Endothelial cell of umbilical vein (primary cell): ENCODE results near the gene ADAP1. TPM values are rescaled to one million over a fixed set of nuclear protein-coding genes. Genes with fewer than 3 reads are reported as not detected.

Source experiments
- BruUV-seq: library from RNA; stranded (reverse); fragments of 400-500 nt; replicated peaks from 2 replicates; lab custom pipeline; 2021; lab: Mats Ljungman, UMichigan
- CTCF ChIA-PET: fragments of 300-600, 350-600 bp; sonication (Branson Sonifier 250); formaldehyde crosslinking; loops from one replicate; lab custom pipeline; 2021; ENCODE audit warnings: antibody characterized with exemption, inconsistent platforms; lab: Charles Lee
- POLR2A ChIA-PET: fragments of 300-600, 350-600 bp; sonication (Branson Sonifier 250); formaldehyde crosslinking; loops from one replicate; lab custom pipeline; 2021; ENCODE audit warnings: antibody characterized with exemption, inconsistent platforms; lab: Charles Lee
- DNase-seq: peaks from one replicate; pipeline ENCODE4 v3.0.0-alpha.2; 2011; ENCODE audit warnings: low read depth, low spot score
- FAIRE-seq: peaks from 2 replicates; lab custom pipeline; 2011; peaks lifted over from hg19 to GRCh38; lab: Jason Lieb, UNC
- H2AFZ ChIP-seq: 2 replicates; pipeline ENCODE4 v1.6.0; 2012; ENCODE audit warnings: low read depth, low read length, control low read depth, inconsistent platforms
- H3K27ac ChIP-seq: 2 replicates; pipeline ENCODE4 v1.5.1; 2011; ENCODE audit warnings: low read depth, mild to moderate bottlenecking, control low read depth, low read length, moderate library complexity; ENCODE audit not compliant: insufficient read depth
- H3K27me3 ChIP-seq, 2 experiments: 2 replicates each; pipeline versions ENCODE4 v1.6.0 to v1.6.1; 2011; ENCODE audit warnings: low read length in 2 of 2, mixed read lengths in 1 of 2; ENCODE audit not compliant: control insufficient read depth in 2 of 2, insufficient read depth in 2 of 2
- H3K36me3 ChIP-seq, 2 experiments: 2 replicates in 1 of 2; 3 replicates in 1 of 2; pipeline ENCODE4 v1.5.1; 2011; ENCODE audit warnings: low read length in 2 of 2, mild to moderate bottlenecking in 1 of 2, moderate library complexity in 1 of 2; ENCODE audit not compliant: control insufficient read depth in 2 of 2, insufficient read depth in 2 of 2; ENCODE audit errors: extremely low read depth in 1 of 2
- H3K4me1 ChIP-seq: 3 replicates; pipeline ENCODE4 v1.5.1; 2011; ENCODE audit warnings: mild to moderate bottlenecking, low read length; ENCODE audit not compliant: control insufficient read depth, insufficient read depth; ENCODE audit errors: extremely low read depth
- H3K4me2 ChIP-seq: 2 replicates; pipeline ENCODE4 v1.6.1; 2011; ENCODE audit warnings: low read length, control low read depth, mixed read lengths; ENCODE audit not compliant: insufficient read depth
- H3K4me3 ChIP-seq, 3 experiments: fragments of 200-600 bp in 1 of 3; sonication (generic), shearing (Covaris generic) in 1 of 3; replicated peaks in 1 of 3; 2 replicates each; pipeline ENCODE4 v1.5.1; 2011 to 2016; ENCODE audit warnings: control low read depth in 3 of 3, low read length in 3 of 3, mild to moderate bottlenecking in 2 of 3, inconsistent platforms in 1 of 3, low read depth in 1 of 3, moderate library complexity in 1 of 3; ENCODE audit not compliant: insufficient read depth in 1 of 3
- H3K79me2 ChIP-seq: 2 replicates; pipeline ENCODE4 v1.6.0; 2012; ENCODE audit warnings: low read length, inconsistent platforms; ENCODE audit not compliant: control insufficient read depth, insufficient read depth
- H3K9ac ChIP-seq: replicated peaks from 2 replicates; pipeline ENCODE3; 2011; ENCODE audit warnings: low read length, control low read depth; ENCODE audit not compliant: insufficient read depth; ENCODE audit errors: extremely low read depth
- H3K9me1 ChIP-seq: replicated peaks from 3 replicates; pipeline ENCODE4 v1.6.0; 2011; ENCODE audit warnings: mild to moderate bottlenecking, low read length; ENCODE audit not compliant: control insufficient read depth, insufficient read depth; ENCODE audit errors: extremely low read depth
- H3K9me3 ChIP-seq: replicated peaks from 2 replicates; pipeline ENCODE4 v1.5.1; 2012; ENCODE audit warnings: low read length, inconsistent platforms; ENCODE audit not compliant: control insufficient read depth, insufficient read depth
- H4K20me1 ChIP-seq: replicated peaks from 2 replicates; pipeline ENCODE3; 2011; ENCODE audit warnings: mild to moderate bottlenecking, low read length; ENCODE audit not compliant: control insufficient read depth, insufficient read depth; ENCODE audit errors: extremely low read depth
- EZH2 ChIP-seq: IDR thresholded peaks from 2 replicates; pipeline ENCODE4 v1.6.1; 2012; ENCODE audit warnings: borderline replicate concordance, low read depth, mild to moderate bottlenecking, moderate library complexity, low read length, inconsistent platforms; ENCODE audit not compliant: severe bottlenecking
- FOS ChIP-seq: IDR thresholded peaks from 2 replicates; pipeline ENCODE4 v1.6.1; 2011; ENCODE audit warnings: mild to moderate bottlenecking, low read length, moderate library complexity, borderline replicate concordance; ENCODE audit not compliant: insufficient read depth
- GATA2 ChIP-seq: IDR thresholded peaks from 2 replicates; pipeline ENCODE4 v1.7.0; 2011; ENCODE audit warnings: low read depth, mild to moderate bottlenecking, moderate library complexity, mixed read lengths, low read length; ENCODE audit not compliant: insufficient read length, insufficient read depth
- JUN ChIP-seq: IDR thresholded peaks from 2 replicates; pipeline ENCODE4 v1.6.1; 2011; ENCODE audit warnings: borderline replicate concordance, low read depth; ENCODE audit not compliant: insufficient read length, insufficient read depth
- MYC ChIP-seq: IDR thresholded peaks from one replicate; pipeline ENCODE4 v1.6.1; 2011; ENCODE audit warnings: mild to moderate bottlenecking, low read depth, low read length
- POLR2A ChIP-seq: IDR thresholded peaks from 2 replicates; pipeline ENCODE4 v1.6.1; 2012; ENCODE audit warnings: low read depth, mild to moderate bottlenecking, control low read depth, low read length
- POLR2AphosphoS5 ChIP-seq: IDR thresholded peaks from 2 replicates; pipeline ENCODE4 v1.6.1; 2012; ENCODE audit warnings: low read depth, mild to moderate bottlenecking, control low read depth, low read length, moderate library complexity; ENCODE audit not compliant: insufficient read depth
- dilution Hi-C: fragments of 300-500 bp; cut with MboI; formaldehyde crosslinking; loops from one replicate; pipeline ENCODE4 v1.15.0; 2019; ENCODE audit warnings: low sequenced_read_pairs; ENCODE audit not compliant: extremely low pct_ligation_motif_present
- intact Hi-C: fragments of 100-400 bp; cut with micrococcal nuclease; formaldehyde crosslinking; loops from one replicate; pipeline ENCODE4 v1.10.0; 2022
- polyA plus RNA-seq, 4 experiments: library from polyadenylated mRNA; depleted of rRNA in 3 of 4; stranded (reverse) in 3 of 4; unstranded in 1 of 4; fragments of >200 nt; gene quantifications; 2 replicates each; pipeline versions ENCODE4 v1.2.1 to v1.2.3, GENCODE V29; 2011 to 2012; ENCODE audit warnings: missing spikeins in 1 of 4
- total RNA-seq: library from RNA; stranded (reverse); gene quantifications from 2 replicates; pipeline ENCODE4 v1.2.3, GENCODE V29; 2021
- TF ChIP-seq, protein P1 (sequence below): IDR thresholded peaks from 2 replicates; pipeline ENCODE4 v1.6.1; 2011; ENCODE audit not compliant: insufficient read depth, insufficient read length
- TF ChIP-seq, protein P2 (sequence below), 2 donors: IDR thresholded peaks; 1 replicate in 1 of 2; 2 replicates in 1 of 2; pipeline ENCODE4 v1.5.1; 2011; ENCODE audit warnings: low read length in 2 of 2, mild to moderate bottlenecking in 2 of 2, moderate library complexity in 2 of 2, control low read depth in 1 of 2, inconsistent platforms in 1 of 2, low read depth in 1 of 2; ENCODE audit not compliant: insufficient read depth in 1 of 2; ENCODE audit errors: extremely low read depth in 1 of 2

Gene ADAP1
- total and polyA plus RNA-seq, 2 donors (not counting 3 experiments of a cell fraction or from before 2014, with no cell fraction given): 0.49 to 0.58 TPM

GRCh38 chr7:922334-923107 is 32.0 kb downstream of the ADAP1 start:
- Histone ChIP-seq H3K4me3 (no peak overlapping the region), H3K27me3 (no peaks in the 10 kb centered on the region), H4K20me1 (no peaks in the 10 kb centered on the region), H3K4me2 (no peak overlapping the region), H3K36me3 (no peaks in the 10 kb centered on the region), H3K9ac (no peak overlapping the region), H3K27ac (no peak overlapping the region), H3K79me2 (no peaks in the 10 kb centered on the region), H3K9me1 (no peaks in the 10 kb centered on the region), H2AFZ (no peak overlapping the region), H3K9me3 (no peaks in the 10 kb centered on the region), H3K4me1 (peaks cover 11% of the 10 kb centered on the region)
- FAIRE-seq (no peak), DNase-seq (no peak)
- ChIA-PET POLR2A (no interaction called here), CTCF (no interaction called here)
- intact Hi-C loops (no loop called here), dilution Hi-C loops (no loop called here)
- no TSS peak for BruUV-seq
- TF ChIP-seq POLR2A (no peak), POLR2AphosphoS5 (no peak), JUN (no peak), EZH2 (no peak), MYC (no peak), FOS (no peak), GATA2 (no peak)
- TF ChIP-seq, protein P1, sequence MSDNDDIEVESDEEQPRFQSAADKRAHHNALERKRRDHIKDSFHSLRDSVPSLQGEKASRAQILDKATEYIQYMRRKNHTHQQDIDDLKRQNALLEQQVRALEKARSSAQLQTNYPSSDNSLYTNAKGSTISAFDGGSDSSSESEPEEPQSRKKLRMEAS: no peak
- TF ChIP-seq, protein P2, sequence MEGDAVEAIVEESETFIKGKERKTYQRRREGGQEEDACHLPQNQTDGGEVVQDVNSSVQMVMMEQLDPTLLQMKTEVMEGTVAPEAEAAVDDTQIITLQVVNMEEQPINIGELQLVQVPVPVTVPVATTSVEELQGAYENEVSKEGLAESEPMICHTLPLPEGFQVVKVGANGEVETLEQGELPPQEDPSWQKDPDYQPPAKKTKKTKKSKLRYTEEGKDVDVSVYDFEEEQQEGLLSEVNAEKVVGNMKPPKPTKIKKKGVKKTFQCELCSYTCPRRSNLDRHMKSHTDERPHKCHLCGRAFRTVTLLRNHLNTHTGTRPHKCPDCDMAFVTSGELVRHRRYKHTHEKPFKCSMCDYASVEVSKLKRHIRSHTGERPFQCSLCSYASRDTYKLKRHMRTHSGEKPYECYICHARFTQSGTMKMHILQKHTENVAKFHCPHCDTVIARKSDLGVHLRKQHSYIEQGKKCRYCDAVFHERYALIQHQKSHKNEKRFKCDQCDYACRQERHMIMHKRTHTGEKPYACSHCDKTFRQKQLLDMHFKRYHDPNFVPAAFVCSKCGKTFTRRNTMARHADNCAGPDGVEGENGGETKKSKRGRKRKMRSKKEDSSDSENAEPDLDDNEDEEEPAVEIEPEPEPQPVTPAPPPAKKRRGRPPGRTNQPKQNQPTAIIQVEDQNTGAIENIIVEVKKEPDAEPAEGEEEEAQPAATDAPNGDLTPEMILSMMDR (IDR thresholded peaks at IDR 0.05; ENCODE audit: extremely low read depth in 1 of 2, insufficient read depth in 1 of 2, low read depth in 1 of 2, low read length in 2 of 2): no peak
